ENCODE measurements around the gene SLCO4A1.

SLCO4A1 gene

DNA sequence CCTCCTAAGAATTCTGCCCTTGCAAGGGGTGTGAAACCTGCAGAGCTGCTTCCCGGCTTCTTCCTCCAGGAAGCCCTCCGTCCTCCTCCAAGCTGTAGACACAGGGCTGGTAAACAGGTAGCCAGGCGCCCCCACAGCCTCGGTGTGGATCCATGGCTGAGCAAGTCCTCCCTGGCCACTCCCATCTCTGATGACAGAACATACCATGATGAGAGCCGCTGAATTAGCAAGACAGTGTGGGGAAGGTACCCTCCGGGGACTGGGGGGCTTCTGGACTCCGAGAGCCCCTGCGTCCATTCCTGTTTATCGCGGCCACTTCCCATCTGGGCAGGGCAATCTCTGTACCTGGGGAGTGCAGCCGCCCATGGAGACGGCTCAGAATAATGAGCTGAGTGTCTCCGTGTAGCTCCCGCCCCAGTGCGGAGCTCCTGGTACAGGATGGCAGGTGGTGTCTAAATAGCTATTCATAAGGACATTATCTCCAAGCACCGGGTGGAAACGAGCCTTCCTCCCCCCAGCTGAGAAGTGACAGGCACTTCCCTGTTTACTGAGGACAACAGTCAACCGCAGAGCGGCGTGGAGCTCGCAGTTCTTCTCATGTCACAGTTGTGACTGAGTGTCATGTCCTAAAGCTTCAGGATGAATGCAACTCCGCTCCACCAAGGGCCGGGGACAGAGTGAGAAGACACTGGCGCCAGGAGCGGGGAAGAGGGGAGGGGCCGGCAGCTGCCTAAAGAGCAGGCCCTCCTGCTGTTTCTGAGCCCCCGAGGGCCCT is 43.7 kb downstream of the SLCO4A1 start:
- peak; percentile 40 for DNase-seq
- H3K4me1 Mint-ChIP-seq: peaks cover 64% of the 10 kb centered on the region
- H3K27ac Mint-ChIP-seq: peak overlapping the region; percentile 71
- peaks cover 34% of the 10 kb centered on the region for H3K27me3 Mint-ChIP-seq (ENCODE audit: low read depth, poor library complexity)
- no peaks in the 10 kb centered on the region for H3K36me3 Mint-ChIP-seq (ENCODE audit: low read depth)
- TF ChIP-seq, protein P1, sequence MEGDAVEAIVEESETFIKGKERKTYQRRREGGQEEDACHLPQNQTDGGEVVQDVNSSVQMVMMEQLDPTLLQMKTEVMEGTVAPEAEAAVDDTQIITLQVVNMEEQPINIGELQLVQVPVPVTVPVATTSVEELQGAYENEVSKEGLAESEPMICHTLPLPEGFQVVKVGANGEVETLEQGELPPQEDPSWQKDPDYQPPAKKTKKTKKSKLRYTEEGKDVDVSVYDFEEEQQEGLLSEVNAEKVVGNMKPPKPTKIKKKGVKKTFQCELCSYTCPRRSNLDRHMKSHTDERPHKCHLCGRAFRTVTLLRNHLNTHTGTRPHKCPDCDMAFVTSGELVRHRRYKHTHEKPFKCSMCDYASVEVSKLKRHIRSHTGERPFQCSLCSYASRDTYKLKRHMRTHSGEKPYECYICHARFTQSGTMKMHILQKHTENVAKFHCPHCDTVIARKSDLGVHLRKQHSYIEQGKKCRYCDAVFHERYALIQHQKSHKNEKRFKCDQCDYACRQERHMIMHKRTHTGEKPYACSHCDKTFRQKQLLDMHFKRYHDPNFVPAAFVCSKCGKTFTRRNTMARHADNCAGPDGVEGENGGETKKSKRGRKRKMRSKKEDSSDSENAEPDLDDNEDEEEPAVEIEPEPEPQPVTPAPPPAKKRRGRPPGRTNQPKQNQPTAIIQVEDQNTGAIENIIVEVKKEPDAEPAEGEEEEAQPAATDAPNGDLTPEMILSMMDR (IDR thresholded peaks at IDR 0.05): no peak
- H3K9me3 Mint-ChIP-seq: peaks cover 8% of the 10 kb centered on the region
- peak overlapping the region; percentile 59 for H3K4me3 Mint-ChIP-seq

DNA sequence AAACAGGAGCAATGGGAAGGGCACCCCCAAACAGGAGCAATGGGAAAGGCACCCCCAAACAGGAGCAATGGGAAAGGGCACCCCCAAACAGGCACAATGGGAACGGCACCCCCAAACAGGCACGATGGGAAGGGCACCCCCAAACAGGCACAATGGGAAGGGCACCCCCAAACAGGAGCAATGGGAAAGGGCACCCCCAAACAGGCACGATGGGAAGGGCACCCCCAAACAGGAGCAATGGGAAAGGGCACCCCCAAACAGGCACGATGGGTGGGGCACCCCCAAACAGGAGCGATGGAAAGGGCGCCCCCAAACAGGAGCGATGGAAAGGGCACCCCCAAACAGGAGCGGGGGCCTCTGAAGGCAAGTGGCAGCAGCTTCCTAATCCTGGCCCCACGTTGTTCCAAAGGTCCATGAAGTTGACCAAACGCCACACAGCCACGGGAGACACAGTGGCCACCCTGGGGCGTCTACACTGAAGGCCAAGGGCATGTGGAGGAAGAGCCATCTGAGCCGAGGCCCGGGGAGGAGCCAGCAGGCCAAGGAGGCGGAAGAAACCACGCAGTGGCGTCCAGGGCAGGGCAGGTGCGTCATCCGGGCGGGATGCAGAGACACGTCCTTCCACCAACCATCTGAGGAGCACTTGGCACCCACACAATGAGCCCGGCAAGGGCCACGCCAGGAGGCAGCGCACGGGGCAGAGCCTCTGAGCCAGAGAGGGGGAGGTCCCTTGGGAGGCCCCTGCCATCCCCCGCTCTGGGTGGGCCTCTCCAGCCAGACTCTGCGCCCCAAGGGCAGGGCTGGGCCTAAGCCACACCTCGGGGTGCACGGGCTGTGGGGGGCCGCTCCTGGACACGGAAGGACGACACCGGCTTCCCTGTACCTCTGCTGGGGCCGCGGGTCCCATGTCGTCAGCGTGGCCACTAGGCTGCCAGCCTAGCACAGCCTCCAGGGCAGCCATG is 44.8 kb downstream of the SLCO4A1 start:
- Mint-ChIP-seq H3K27ac (peak overlapping the region; percentile 35), H3K36me3 (ENCODE audit: low read depth) (no peaks in the 10 kb centered on the region), H3K9me3 (no peaks in the 10 kb centered on the region), H3K27me3 (ENCODE audit: low read depth, poor library complexity) (peaks cover 22% of the 10 kb centered on the region), H3K4me1 (peaks cover 69% of the 10 kb centered on the region), H3K4me3 (no peak overlapping the region)
- TF ChIP-seq, protein P1 (IDR thresholded peaks at IDR 0.05): no peak
- DNase-seq: no peak

DNA sequence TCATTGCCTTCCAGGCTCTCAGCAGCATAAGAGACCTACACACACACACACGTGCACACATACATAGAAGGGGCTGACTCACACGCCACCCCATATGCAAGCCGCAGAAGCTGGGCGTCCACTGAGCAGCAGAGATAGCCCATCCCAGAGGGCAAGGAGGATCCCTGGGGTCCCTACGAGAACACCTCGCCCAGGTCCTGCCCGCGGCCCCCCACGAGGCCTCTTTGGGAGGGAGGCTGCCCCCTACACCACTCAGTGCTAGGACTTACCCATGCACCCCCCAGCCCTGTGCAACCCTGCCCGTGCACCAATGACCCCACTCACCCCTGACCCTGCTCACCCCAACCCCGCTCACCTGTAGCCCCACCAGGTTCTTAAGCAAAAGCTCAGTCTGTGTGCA is 45.8 kb downstream of the SLCO4A1 start:
- Mint-ChIP-seq H3K27me3 (ENCODE audit: low read depth, poor library complexity) (peaks cover 21% of the 10 kb centered on the region), H3K36me3 (ENCODE audit: low read depth) (no peaks in the 10 kb centered on the region), H3K9me3 (no peaks in the 10 kb centered on the region), H3K27ac (no peak overlapping the region), H3K4me3 (no peak overlapping the region), H3K4me1 (peaks cover 66% of the 10 kb centered on the region)
- no peak for DNase-seq
- TF ChIP-seq, protein P1 (IDR thresholded peaks at IDR 0.05): no peak

DNA sequence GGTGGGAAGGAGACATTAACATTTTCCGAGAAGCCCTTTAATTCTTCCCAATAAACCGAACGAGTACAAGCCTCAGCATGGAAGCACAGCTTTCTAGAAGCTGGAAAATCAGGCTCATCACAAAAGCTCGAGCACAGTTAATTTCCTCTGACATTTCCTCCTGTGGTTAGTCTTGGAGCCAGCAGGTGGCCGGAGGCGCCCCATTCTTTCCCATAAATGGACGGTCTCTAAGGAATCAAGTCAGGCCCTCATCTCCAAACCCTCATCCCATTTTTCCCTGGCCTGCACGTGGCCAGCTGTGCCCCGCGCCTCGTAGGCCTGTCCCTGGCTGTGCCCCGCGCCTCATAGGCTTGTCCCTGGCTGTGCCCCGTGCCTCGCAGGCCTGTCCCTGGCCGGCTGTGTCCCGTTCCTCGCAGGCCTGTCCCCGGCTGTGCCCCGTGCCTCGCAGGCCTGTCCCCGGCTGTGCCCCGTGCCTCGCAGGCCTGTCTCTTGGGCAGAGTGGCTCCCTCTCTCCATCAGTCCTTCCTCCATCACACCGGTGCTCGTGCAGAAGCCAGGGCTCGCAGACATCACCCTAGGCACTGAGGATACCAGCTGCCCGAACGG is 46.7 kb downstream of the SLCO4A1 start:
- no peaks in the 10 kb centered on the region for H3K36me3 Mint-ChIP-seq (ENCODE audit: low read depth)
- H3K4me3 Mint-ChIP-seq: no peak overlapping the region
- H3K27ac Mint-ChIP-seq: no peak overlapping the region
- TF ChIP-seq, protein P1 (IDR thresholded peaks at IDR 0.05): peak; percentile 20
- H3K4me1 Mint-ChIP-seq: peaks cover 60% of the 10 kb centered on the region
- H3K9me3 Mint-ChIP-seq: no peaks in the 10 kb centered on the region
- DNase-seq: no peak
- H3K27me3 Mint-ChIP-seq (ENCODE audit: low read depth, poor library complexity): peaks cover 19% of the 10 kb centered on the region

DNA sequence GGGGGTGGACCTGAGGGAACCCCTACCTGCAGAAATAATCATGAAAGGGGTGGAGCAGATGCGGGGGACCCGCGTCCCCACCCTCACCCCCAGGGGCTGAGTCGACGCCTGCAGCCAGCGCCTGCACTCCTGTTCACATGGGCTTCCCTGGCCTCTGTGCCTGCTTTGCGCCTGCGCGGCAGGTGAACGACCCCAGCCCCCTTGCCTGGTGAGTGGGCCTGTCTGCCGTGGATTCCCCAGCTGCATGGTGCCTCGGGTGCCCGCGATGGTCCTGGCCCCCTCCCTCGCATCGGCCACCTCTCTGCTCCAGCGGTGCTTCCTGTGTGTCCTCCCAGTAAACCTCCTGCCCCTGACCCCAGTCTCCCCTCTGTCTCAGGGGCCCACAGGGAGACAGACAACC is 47.6 kb downstream of the SLCO4A1 start:
- Mint-ChIP-seq H3K27ac (no peak overlapping the region), H3K4me1 (peaks cover 54% of the 10 kb centered on the region)
- TF ChIP-seq, protein P1 (IDR thresholded peaks at IDR 0.05): no peak

More for the DNA sequence above, 47.6 kb downstream of the SLCO4A1 start:
- H3K36me3 Mint-ChIP-seq (ENCODE audit: low read depth): no peaks in the 10 kb centered on the region
- DNase-seq: no peak
- no peak overlapping the region for H3K4me3 Mint-ChIP-seq
- H3K9me3 Mint-ChIP-seq: no peaks in the 10 kb centered on the region
- H3K27me3 Mint-ChIP-seq (ENCODE audit: low read depth, poor library complexity): peaks cover 24% of the 10 kb centered on the region
